Hepatocyte (in vitro differentiated cells): Measurements from ENCODE around the gene SLC25A21. TPM values are rescaled to one million over a fixed set of nuclear protein-coding genes. Genes with fewer than 3 reads are reported as not detected.
"Not testable (repeated sequence)": the region's sequence is repeated elsewhere in the genome, so short reads cannot be mapped to it uniquely, and the experiment has no call there.

Experiments
- DNase-seq: peaks from one replicate; pipeline ENCODE4 v3.0.0-alpha.2; 2016; ENCODE audit warnings: low spot score
- H2AFZ ChIP-seq: fragments of 200-600 bp; sonication (generic); 2 replicates; pipeline ENCODE4 v1.6.0; 2016; ENCODE audit warnings: antibody characterized with exemption, mild to moderate bottlenecking
- H3K27ac ChIP-seq: fragments of 200-600 bp; sonication (generic); 2 replicates; pipeline ENCODE4 v1.5.1; 2016; ENCODE audit warnings: mild to moderate bottlenecking
- H3K27me3 ChIP-seq: fragments of 200-600 bp; sonication (generic); 2 replicates; pipeline ENCODE4 v1.6.1; 2016
- H3K36me3 ChIP-seq: fragments of 200-600 bp; sonication (generic); replicated peaks from 2 replicates; pipeline ENCODE4 v1.5.1; 2016; ENCODE audit warnings: low read depth; ENCODE audit not compliant: insufficient read depth
- H3K4me1 ChIP-seq: fragments of 200-600 bp; sonication (generic); 2 replicates; pipeline ENCODE4 v1.5.1; 2016; ENCODE audit warnings: mild to moderate bottlenecking, moderate library complexity; ENCODE audit not compliant: insufficient read depth
- H3K4me2 ChIP-seq: fragments of 200-600 bp; sonication (generic); 2 replicates; pipeline ENCODE4 v1.6.0; 2016
- H3K4me3 ChIP-seq: fragments of 200-600 bp; sonication (generic); 2 replicates; pipeline ENCODE4 v1.5.1; 2016; ENCODE audit warnings: mild to moderate bottlenecking
- H3K79me2 ChIP-seq: fragments of 200-600 bp; sonication (generic); 2 replicates; pipeline ENCODE4 v1.6.0; 2017; ENCODE audit warnings: mild to moderate bottlenecking
- H3K9me2 ChIP-seq: fragments of 200-600 bp; sonication (generic); replicated peaks from 2 replicates; pipeline ENCODE4 v1.6.0; 2017; ENCODE audit warnings: mild to moderate bottlenecking; ENCODE audit not compliant: insufficient read depth
- H3K9me3 ChIP-seq: fragments of 200-600 bp; sonication (generic); 2 replicates; pipeline ENCODE4 v1.5.1; 2016; ENCODE audit warnings: low read depth, mild to moderate bottlenecking
- H4K20me1 ChIP-seq: fragments of 200-600 bp; sonication (generic); 2 replicates; pipeline ENCODE4 v1.6.0; 2016; ENCODE audit warnings: mild to moderate bottlenecking; ENCODE audit not compliant: insufficient read depth, poor library complexity, severe bottlenecking
- CTCF ChIP-seq: fragments of 200-600 bp; sonication (generic); IDR thresholded peaks from 2 replicates; pipeline ENCODE4 v1.5.1; 2016; ENCODE audit warnings: antibody characterized with exemption, mild to moderate bottlenecking; ENCODE audit not compliant: poor library complexity
- EZH2 ChIP-seq: fragments of 200-600 bp; sonication (generic); IDR thresholded peaks from 2 replicates; pipeline ENCODE4 v1.6.1; 2016; ENCODE audit warnings: antibody characterized with exemption, mild to moderate bottlenecking, borderline replicate concordance
- EZH2phosphoT487 ChIP-seq: fragments of 200-600 bp; sonication (generic); IDR thresholded peaks from one replicate; pipeline ENCODE4 v1.6.1; 2018; ENCODE audit warnings: antibody characterized with exemption, mild to moderate bottlenecking, low read depth, moderate library complexity; ENCODE audit not compliant: unreplicated experiment, severe bottlenecking
- WGBS: methylation state at CpG from one replicate; pipeline ENCODE4 v1.1.6; 2016; ENCODE audit warnings: low lambda C conversion rate; ENCODE audit errors: missing lambda C conversion rate; 5-methylcytosine and 5-hydroxymethylcytosine counted together
- polyA plus RNA-seq: library from polyadenylated mRNA; unstranded; fragments of >200 nt; fragmentation: Nextera tagmentation; extraction: Ambion mirVana; gene quantifications from 2 replicates; pipeline ENCODE4 v1.2.1, GENCODE V29; 2016
- total RNA-seq: library from RNA; depleted of rRNA; stranded (reverse); fragments of >200 nt; gene quantifications from 2 replicates; pipeline ENCODE4 v1.2.3, GENCODE V29; 2014

SLC25A21 gene
- total and polyA plus RNA-seq, 2 experiments from 2014 or later, result 1.4 to 1.6 TPM

- Histone ChIP-seq H3K4me3 (no peak overlapping the region), H3K79me2 (no peaks in the 10 kb centered on the region), H3K9me3 (no peaks in the 10 kb centered on the region), H3K4me1 (no peaks in the 10 kb centered on the region), H3K27me3 (no peaks in the 10 kb centered on the region), H4K20me1 (no peaks in the 10 kb centered on the region), H2AFZ (no peak overlapping the region), H3K4me2 (no peak overlapping the region), H3K9me2 (no peaks in the 10 kb centered on the region), H3K36me3 (no peaks in the 10 kb centered on the region), H3K27ac (no peak overlapping the region)
- no peak for TF ChIP-seq CTCF
- TF ChIP-seq EZH2, result no peak
- no peak for TF ChIP-seq EZH2phosphoT487
- DNase-seq, result no peak
- 85% methylated on average over 10 of the region's 10 CpGs for WGBS
Measured at GRCh38 chr14:37167151-37168047, 5.0 kb downstream of the SLC25A21 start.

- WGBS, result 81% methylated on average over 3 of the region's 3 CpGs
- H2AFZ ChIP-seq, result no peak overlapping the region
- no peaks in the 10 kb centered on the region for H3K79me2 ChIP-seq
- no peak for DNase-seq
- no peaks in the 10 kb centered on the region for H3K4me1 ChIP-seq
- no peak overlapping the region for H3K27ac ChIP-seq
- no peaks in the 10 kb centered on the region for H3K36me3 ChIP-seq
- no peak overlapping the region for H3K4me3 ChIP-seq
- H3K9me2 ChIP-seq, result no peaks in the 10 kb centered on the region
- TF ChIP-seq CTCF (no peak), EZH2phosphoT487 (no peak), EZH2 (no peak)
- H3K27me3 ChIP-seq, result no peaks in the 10 kb centered on the region
- H4K20me1 ChIP-seq, result no peaks in the 10 kb centered on the region
- no peaks in the 10 kb centered on the region for H3K9me3 ChIP-seq
- H3K4me2 ChIP-seq, result no peak overlapping the region
Measured at GRCh38 chr14:37165794-37166193, 6.6 kb downstream of the SLC25A21 start.

GRCh38 chr14:37162307-37162706 is 10.1 kb downstream of the SLC25A21 start:
- DNase-seq, H3K79me2 ChIP-seq, H3K27ac ChIP-seq, H4K20me1 ChIP-seq, H3K4me2 ChIP-seq, H3K9me2 ChIP-seq, H3K4me3 ChIP-seq, H2AFZ ChIP-seq, H3K4me1 ChIP-seq, H3K27me3 ChIP-seq, H3K36me3 ChIP-seq, H3K9me3 ChIP-seq: not testable (repeated sequence)
- 85% methylated on average over 2 of the region's 2 CpGs for WGBS

GRCh38 chr14:37157987-37158386 is 14.4 kb downstream of the SLC25A21 start:
- no peaks in the 10 kb centered on the region for H4K20me1 ChIP-seq
- no peak overlapping the region for H3K27ac ChIP-seq
- H3K4me3 ChIP-seq, result no peak overlapping the region
- no peak overlapping the region for H3K4me2 ChIP-seq
- DNase-seq, result no peak
- no peaks in the 10 kb centered on the region for H3K9me3 ChIP-seq
- TF ChIP-seq EZH2phosphoT487, result no peak
- TF ChIP-seq CTCF, result no peak
- TF ChIP-seq EZH2, result no peak
- no peaks in the 10 kb centered on the region for H3K36me3 ChIP-seq
- 94% methylated on average over 2 of the region's 2 CpGs for WGBS
- H3K4me1 ChIP-seq, result no peaks in the 10 kb centered on the region
- no peaks in the 10 kb centered on the region for H3K79me2 ChIP-seq
- H3K9me2 ChIP-seq, result no peaks in the 10 kb centered on the region
- no peak overlapping the region for H2AFZ ChIP-seq
- H3K27me3 ChIP-seq, result no peaks in the 10 kb centered on the region
